GM12878 (cell line): ENCODE results near the gene MBD5. TPM values are rescaled to one million over a fixed set of nuclear protein-coding genes. Genes with fewer than 3 reads are reported as not detected.

Experiments
- ATAC-seq: fragments of 200-7000 bp; cut with Tn5 transposase; 3 replicates; pipeline ENCODE4 v1.9.1; 2020; ENCODE audit warnings: mild to moderate bottlenecking, moderate library complexity
- BruUV-seq: library from RNA; stranded (reverse); fragments of 400-500 nt; replicated peaks from 2 replicates; lab custom pipeline; 2021; lab: Mats Ljungman, UMichigan
- CTCF ChIA-PET: fragments of 300-600 bp; sonication (Branson Sonifier 250); formaldehyde crosslinking; extraction: SDS; loops from one replicate; lab custom pipeline; 2021; ENCODE audit warnings: inconsistent platforms; lab: Yijun Ruan, JAX
- POLR2A ChIA-PET: fragments of 350-600 bp; formaldehyde crosslinking; extraction: SDS; loops from one replicate; lab custom pipeline; 2021; ENCODE audit warnings: inconsistent platforms; lab: Charles Lee
- RAD21 ChIA-PET: fragments of 300-600 bp; sonication (Branson Sonifier 250); formaldehyde crosslinking; loops from one replicate; lab custom pipeline; 2023; ENCODE audit warnings: antibody characterized with exemption; ENCODE audit not compliant: unreplicated experiment; lab: Charles Lee
- SMC1A ChIA-PET: fragments of 300-600 bp; sonication (Branson Sonifier 250); formaldehyde crosslinking; loops from one replicate; lab custom pipeline; 2023; ENCODE audit not compliant: unreplicated experiment, uncharacterized antibody; lab: Charles Lee
- DNase-seq: peaks from one replicate; pipeline ENCODE4 v3.0.0-alpha.2; 2011; ENCODE audit warnings: low read depth, low spot score
- FAIRE-seq: peaks from 3 replicates; lab custom pipeline; 2011; peaks lifted over from hg19 to GRCh38; lab: Jason Lieb, UNC
- H2AFZ ChIP-seq: 2 replicates; pipeline ENCODE4 v1.6.0; 2011; ENCODE audit warnings: low read depth, low read length, control low read depth; ENCODE audit not compliant: control insufficient read depth
- H3K27ac ChIP-seq: 2 replicates; pipeline ENCODE4 v1.5.1; 2011; ENCODE audit warnings: control low read depth; ENCODE audit not compliant: control insufficient read depth, insufficient read depth
- H3K27me3 ChIP-seq, 2 experiments: replicated peaks in 1 of 2; 2 replicates each; pipeline versions ENCODE4 v1.6.0 to v1.6.1; 2011; ENCODE audit warnings: low read length in 1 of 2; ENCODE audit not compliant: control insufficient read depth in 2 of 2, insufficient read depth in 2 of 2
- H3K36me3 ChIP-seq, 2 experiments: 2 replicates each; pipeline ENCODE4 v1.5.1; 2011; ENCODE audit warnings: low read length in 1 of 2; ENCODE audit not compliant: control insufficient read depth in 2 of 2, insufficient read depth in 2 of 2
- H3K4me1 ChIP-seq: 2 replicates; pipeline ENCODE4 v1.6.1; 2011; ENCODE audit warnings: mild to moderate bottlenecking, low read length, moderate library complexity, mixed read lengths; ENCODE audit not compliant: control insufficient read depth, insufficient read depth
- H3K4me2 ChIP-seq: 2 replicates; pipeline ENCODE4 v1.6.0; 2011; ENCODE audit warnings: control low read depth; ENCODE audit not compliant: control insufficient read depth, insufficient read depth
- H3K4me3 ChIP-seq: fragments of 200-600 bp; sonication (generic); 2 replicates; pipeline ENCODE4 v1.5.1; 2016
- H3K79me2 ChIP-seq: 2 replicates; pipeline ENCODE4 v1.6.0; 2011; ENCODE audit warnings: low read length; ENCODE audit not compliant: control insufficient read depth, insufficient read depth
- H3K9ac ChIP-seq: 2 replicates; pipeline ENCODE4 v1.8.0; 2011; ENCODE audit warnings: low read length, control low read depth, mixed read lengths; ENCODE audit not compliant: control insufficient read depth, insufficient read depth
- H3K9me3 ChIP-seq: replicated peaks from 3 replicates; pipeline ENCODE4 v1.5.1; 2011; ENCODE audit warnings: mild to moderate bottlenecking, low read length; ENCODE audit not compliant: control insufficient read depth, insufficient read depth
- H4K20me1 ChIP-seq: 2 replicates; pipeline ENCODE4 v1.6.0; 2011; ENCODE audit not compliant: control insufficient read depth, insufficient read depth
- E2F8 ChIP-seq: fragments of 450-650 bp; IDR thresholded peaks from 2 replicates; pipeline ENCODE4 v1.6.1; 2018; ENCODE audit warnings: mild to moderate bottlenecking, low read depth, moderate library complexity; ENCODE audit not compliant: partially characterized antibody
- GATAD2B ChIP-seq: fragments of 450-650 bp; conservative IDR thresholded peaks from 2 replicates; pipeline ENCODE4 v1.6.1; 2017; ENCODE audit warnings: low read depth, mild to moderate bottlenecking, moderate library complexity
- POLR2A ChIP-seq: IDR thresholded peaks from 2 replicates; pipeline ENCODE4 v1.6.1; 2011; ENCODE audit warnings: low read depth, mild to moderate bottlenecking, low read length
- WGBS: methylation state at CpG from one replicate; pipeline ENCODE4 v1.1.6; 2016; ENCODE audit warnings: low lambda C conversion rate; ENCODE audit not compliant: insufficient replicate concordance, insufficient coverage; ENCODE audit errors: missing lambda C conversion rate; 5-methylcytosine and 5-hydroxymethylcytosine counted together
- in situ Hi-C: fragments of 300-500 bp; cut with MboI; formaldehyde crosslinking; loops from 9 replicates; pipeline ENCODE4 v1.14.3; 2018; ENCODE audit warnings: mixed read lengths
- intact Hi-C: fragments of 100-400 bp; cut with micrococcal nuclease; formaldehyde crosslinking; loops from one replicate; pipeline ENCODE4 v1.14.2; 2022; ENCODE audit not compliant: unreplicated experiment
- polyA plus RNA-seq, 11 experiments: library from polyadenylated mRNA; depleted of rRNA in 4 of 11; unstranded in 6 of 11; stranded (reverse) in 5 of 11; fragments of >200 nt; fragmentation: Nextera tagmentation in 4 of 11; fragmentation: Illumina TruSeq in 1 of 11; extraction: Ambion mirVana in 4 of 11; extraction: Trizol in 1 of 11; gene quantifications; 1 replicate in 1 of 11; 2 replicates in 10 of 11; pipeline versions ENCODE4 v1.2.1 to v1.2.3, GENCODE V29; 2011 to 2016; ENCODE audit warnings: inconsistent platforms in 2 of 11, missing spikeins in 2 of 11, low read depth in 1 of 11
- total RNA-seq, 4 experiments: library from RNA; depleted of rRNA in 3 of 4; stranded (reverse); fragments of >200 nt in 3 of 4; fragmentation: Illumina TruSeq in 1 of 4; extraction: Trizol in 1 of 4; gene quantifications; 2 replicates each; pipeline versions ENCODE4 v1.2.1 to v1.2.3, GENCODE V29; 2013 to 2021

MBD5 gene
- total and polyA plus RNA-seq, 10 of the 15 experiments (the other 5 are each of a cell fraction or from before 2014, with no cell fraction given), result 7.4 to 58.0 (median 21.2) TPM

GRCh38 chr2:148136441-148136840 is 115.5 kb downstream of the MBD5 start (continued):
- TF ChIP-seq E2F8, result no peak

GRCh38 chr2:148161909-148162435 is 141.1 kb downstream of the MBD5 start:
- no peaks in the 10 kb centered on the region for H3K36me3 ChIP-seq
- no peaks in the 10 kb centered on the region for H4K20me1 ChIP-seq
- POLR2A ChIA-PET, result no interaction called here
- RAD21 ChIA-PET, result interaction anchor here (0.6 to 0.9 kb wide), 2 partner anchors 170 to 1425 kb away, joined by 4 read pairs; no protein-coding TSS in a partner anchor
- intact Hi-C loops (no loop called here), in situ Hi-C loops (no loop called here)
- no peak overlapping the region for H3K27ac ChIP-seq
- no peaks in the 10 kb centered on the region for H3K4me1 ChIP-seq
- CTCF ChIA-PET, result interaction anchor here (1.0 kb wide), 1 partner anchor 172 kb away, joined by 3 read pairs; no protein-coding TSS in a partner anchor
- H3K9ac ChIP-seq, result no peak overlapping the region
- no peaks in the 10 kb centered on the region for H3K27me3 ChIP-seq
- WGBS, result 95% methylated on average over 2 of the region's 2 CpGs
- TF ChIP-seq GATAD2B, result no peak
- no peak for TF ChIP-seq POLR2A
- H2AFZ ChIP-seq, result no peak overlapping the region
- H3K4me3 ChIP-seq, result no peak overlapping the region
- no peak overlapping the region for H3K4me2 ChIP-seq
- SMC1A ChIA-PET, result interaction anchor here (1.2 to 1.8 kb wide), 4 partner anchors 9 to 347 kb away, joined by 3 to 7 read pairs (median 6); no protein-coding TSS in a partner anchor
- no peaks in the 10 kb centered on the region for H3K9me3 ChIP-seq
- H3K79me2 ChIP-seq, result no peaks in the 10 kb centered on the region
- BruUV-seq, result no TSS peak
- FAIRE-seq, result no peak
- no peak for ATAC-seq
- no peak for DNase-seq
